ENCODE data around the gene GLUL.
"Not testable (repeated sequence)": the region's sequence is repeated elsewhere in the genome, so short reads cannot be mapped to it uniquely, and the experiment has no call there.

GRCh38 chr1:182333071-182333571, 58.5 kb downstream of the GLUL start:
- not testable (repeated sequence) for TF ChIP-seq CTCF (IDR thresholded peaks at IDR 0.05; ENCODE audit: low read depth, low read length); EZH2phosphoT487 (IDR thresholded peaks at IDR 0.05; ENCODE audit: low read depth)
